Neuronal stem cell (in vitro differentiated cells): ENCODE measurements around the gene LMF1.
A peak's percentile ranks its signal among the peaks of the same experiment; 100 is the strongest.

Source experiments
- DNase-seq: peaks from one replicate; pipeline ENCODE4 v3.0.0-alpha.2; 2013; ENCODE audit warnings: low spot score
- H2AFZ ChIP-seq: one replicate; pipeline ENCODE4 v1.6.1; 2013; ENCODE audit warnings: mild to moderate bottlenecking, low read length, inconsistent platforms
- H2AK5ac ChIP-seq: 2 replicates; pipeline ENCODE4 v1.6.1; 2013; ENCODE audit warnings: low read depth, mild to moderate bottlenecking, inconsistent platforms, low read length, moderate library complexity, mixed read lengths
- H2BK120ac ChIP-seq: 2 replicates; pipeline ENCODE4 v1.6.1; 2013; ENCODE audit warnings: low read depth, mild to moderate bottlenecking, inconsistent platforms, low read length, moderate library complexity, mixed read lengths
- H2BK12ac ChIP-seq: one replicate; pipeline ENCODE4 v1.6.1; 2013; ENCODE audit warnings: low read length, inconsistent platforms
- H2BK15ac ChIP-seq: 2 replicates; pipeline ENCODE4 v1.6.1; 2013; ENCODE audit warnings: mild to moderate bottlenecking, low read length, inconsistent platforms, mixed read lengths
- H2BK5ac ChIP-seq: one replicate; pipeline ENCODE4 v1.6.1; 2013; ENCODE audit warnings: inconsistent platforms, mild to moderate bottlenecking, low read length, moderate library complexity
- H3K14ac ChIP-seq: one replicate; pipeline ENCODE4 v1.6.1; 2013; ENCODE audit warnings: low read length, inconsistent platforms
- H3K18ac ChIP-seq: 2 replicates; pipeline ENCODE4 v1.6.1; 2013; ENCODE audit warnings: low read length, inconsistent platforms
- H3K23ac ChIP-seq: 2 replicates; pipeline ENCODE4 v1.6.1; 2013; ENCODE audit warnings: low read depth, mild to moderate bottlenecking, mixed read lengths, low read length, inconsistent platforms; ENCODE audit not compliant: poor library complexity
- H3K27ac ChIP-seq: replicated peaks from 3 replicates; pipeline ENCODE4 v1.5.1; 2013; ENCODE audit warnings: low read length, inconsistent platforms
- H3K27me3 ChIP-seq, 3 experiments: 2 replicates each; pipeline ENCODE4 v1.6.1; 2013; ENCODE audit warnings: low read length in 3 of 3, mild to moderate bottlenecking in 2 of 3, inconsistent platforms in 1 of 3, low read depth in 1 of 3, mixed read lengths in 1 of 3, moderate library complexity in 1 of 3; ENCODE audit not compliant: control insufficient read depth in 3 of 3, insufficient read depth in 3 of 3
- H3K36me3 ChIP-seq, 2 donors: replicated peaks in 1 of 2; 2 replicates each; pipeline ENCODE4 v1.6.1; 2013; ENCODE audit warnings: low read length in 2 of 2; ENCODE audit not compliant: control insufficient read depth in 2 of 2, insufficient read depth in 2 of 2
- H3K4ac ChIP-seq: 2 replicates; pipeline ENCODE4 v1.6.1; 2013; ENCODE audit warnings: inconsistent platforms, mild to moderate bottlenecking, low read length, moderate library complexity
- H3K4me1 ChIP-seq, 2 donors: 1 replicate in 1 of 2; 2 replicates in 1 of 2; pipeline ENCODE4 v1.6.1; 2013; ENCODE audit warnings: low read length in 2 of 2, low read depth in 1 of 2; ENCODE audit not compliant: control insufficient read depth in 2 of 2, insufficient read depth in 1 of 2
- H3K4me2 ChIP-seq: one replicate; pipeline ENCODE4 v1.6.1; 2013; ENCODE audit warnings: mild to moderate bottlenecking, low read length, inconsistent platforms; ENCODE audit not compliant: insufficient read depth, poor library complexity, severe bottlenecking
- H3K4me3 ChIP-seq, 2 donors: 2 replicates each; pipeline ENCODE4 v1.5.1; 2013; ENCODE audit warnings: low read length in 2 of 2, mild to moderate bottlenecking in 2 of 2, inconsistent platforms in 1 of 2, moderate library complexity in 1 of 2
- H3K79me1 ChIP-seq: one replicate; pipeline ENCODE4 v1.6.1; 2013; ENCODE audit warnings: low read depth, mild to moderate bottlenecking, inconsistent platforms, low read length, moderate library complexity
- H3K9ac ChIP-seq: one replicate; pipeline ENCODE4 v1.6.1; 2013; ENCODE audit warnings: mild to moderate bottlenecking, low read depth, low read length, inconsistent platforms; ENCODE audit not compliant: poor library complexity
- H3K9me3 ChIP-seq, 2 donors: replicated peaks in 1 of 2; 2 replicates each; pipeline versions ENCODE3 to v1.6.1; 2013; ENCODE audit warnings: low read length in 2 of 2, mild to moderate bottlenecking in 2 of 2, inconsistent platforms in 1 of 2, low read depth in 1 of 2, mixed read lengths in 1 of 2, moderate library complexity in 1 of 2; ENCODE audit not compliant: control insufficient read depth in 2 of 2, insufficient read depth in 1 of 2
- H4K8ac ChIP-seq: one replicate; pipeline ENCODE4 v1.6.1; 2013; ENCODE audit warnings: low read depth, mild to moderate bottlenecking, inconsistent platforms, low read length, moderate library complexity
- H4K91ac ChIP-seq: one replicate; pipeline ENCODE4 v1.6.1; 2013; ENCODE audit warnings: low read length, low read depth, mild to moderate bottlenecking, inconsistent platforms; ENCODE audit not compliant: poor library complexity
- WGBS, 2 donors: extraction: QIAGEN DNeasy Blood & Tissue Kit; methylation state at CpG; one replicate each; pipeline ENCODE4 v1.1.7; 2013; ENCODE audit warnings: missing lambda C conversion rate in 2 of 2, mixed read lengths in 1 of 2; ENCODE audit not compliant: insufficient read length in 2 of 2, insufficient replicate concordance in 1 of 2; ENCODE audit errors: extremely low coverage in 2 of 2; 5-methylcytosine and 5-hydroxymethylcytosine counted together

LMF1 gene

DNA sequence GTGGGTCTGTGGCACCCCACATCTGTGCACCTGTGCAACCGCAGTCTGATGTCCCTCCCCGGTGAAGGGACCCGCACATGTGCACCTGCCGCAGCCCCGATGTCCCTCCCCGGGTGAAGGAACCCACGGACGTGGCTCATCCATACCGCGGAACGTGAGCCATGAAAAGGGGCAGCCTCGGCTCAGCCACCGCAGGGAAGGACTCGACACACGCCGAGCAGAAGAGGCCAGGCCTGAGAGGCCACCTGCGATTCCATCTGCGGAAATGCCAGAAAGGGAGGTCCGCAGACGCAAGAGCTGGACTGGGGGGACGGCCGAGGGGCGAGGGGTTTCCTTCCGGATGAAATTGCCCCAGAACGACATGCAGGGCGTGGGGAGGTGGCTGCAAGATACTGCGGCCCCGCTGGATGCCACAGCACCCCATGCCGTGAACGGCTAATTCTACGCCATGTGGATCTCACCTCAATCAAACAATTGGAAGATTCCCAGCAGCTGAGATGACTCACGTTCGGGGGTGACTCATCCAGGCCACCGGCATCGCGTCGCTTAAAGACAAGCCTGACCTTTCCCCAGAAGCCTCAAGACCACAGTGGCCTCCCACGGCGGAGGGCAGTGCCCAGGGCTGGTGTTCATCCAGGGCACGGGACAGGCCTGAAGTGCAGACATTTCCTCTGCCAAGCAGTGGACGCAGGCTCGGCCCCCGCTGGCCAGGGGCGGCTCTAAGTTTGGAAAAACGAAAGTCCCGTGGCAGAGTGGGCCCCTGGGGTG, 31.8 kb upstream of the LMF1 start:
- Histone ChIP-seq H2AFZ (peak overlapping the region; percentile 77), H3K36me3 (no peaks in the 10 kb centered on the region), H3K79me1 (no peaks in the 10 kb centered on the region), H3K4ac (no peak overlapping the region), H3K23ac (peak overlapping the region; percentile 44), H2BK120ac (peak overlapping the region; percentile 61), H3K27me3 (peaks cover 0 to 31% (median 0%) of the 10 kb centered on the region in 3 experiments), H2BK5ac (peak overlapping the region; percentile 24), H3K18ac (peak overlapping the region; percentile 59), H3K14ac (peak overlapping the region; percentile 82), H3K4me1 (peaks cover 3 to 25% of the 10 kb centered on the region in 2 donors), H3K9ac (no peak overlapping the region), H3K4me3 (no peak overlapping the region), H4K8ac (no peak overlapping the region), H3K9me3 (peaks cover 5 to 9% of the 10 kb centered on the region in 2 donors), H3K4me2 (no peak overlapping the region), H4K91ac (peak overlapping the region; percentile 30), H3K27ac (no peak overlapping the region), H2BK15ac (peak overlapping the region; percentile 94), H2BK12ac (peak overlapping the region; percentile 58), H2AK5ac (peak overlapping the region; percentile 99)
- no peak for DNase-seq
- WGBS, 2 donors = no CpG with 5 or more reads among the region's 46 CpGs

DNA sequence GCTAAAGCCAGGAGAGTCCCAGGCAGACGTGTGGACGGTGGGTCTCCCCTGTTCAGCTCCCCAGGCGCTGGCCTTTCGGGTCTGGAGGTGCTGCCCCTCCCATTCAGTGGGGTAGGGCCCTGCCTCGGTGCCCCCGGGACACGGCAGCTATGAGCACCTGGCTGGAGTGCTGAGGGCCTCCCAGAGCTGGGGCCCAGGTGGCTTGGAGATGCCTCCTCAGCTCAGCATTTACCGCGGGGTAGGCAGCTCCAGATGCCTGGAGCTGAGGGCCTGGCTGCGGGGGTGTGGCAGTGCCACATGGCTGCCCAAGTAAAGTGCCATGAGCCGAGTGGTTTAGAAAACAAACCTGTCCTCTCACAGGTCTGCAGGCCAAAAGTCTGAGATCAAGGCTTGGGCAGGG, 30.3 kb upstream of the LMF1 start:
- Histone ChIP-seq H3K27me3 (peaks cover 0 to 21% (median 0%) of the 10 kb centered on the region in 3 experiments), H2BK5ac (no peak overlapping the region), H3K9me3 (peaks cover 9 to 12% of the 10 kb centered on the region in 2 donors), H4K91ac (no peak overlapping the region), H3K18ac (peak overlapping the region; percentile 78), H3K9ac (no peak overlapping the region), H3K4me3 (no peak overlapping the region), H3K4ac (no peak overlapping the region), H3K4me1 (peaks cover 8 to 37% of the 10 kb centered on the region in 2 donors), H2AFZ (no peak overlapping the region), H2BK15ac (peak overlapping the region; percentile 55), H3K27ac (no peak overlapping the region), H2AK5ac (peak overlapping the region; percentile 83), H3K14ac (peak overlapping the region; percentile 71), H3K36me3 (no peaks in the 10 kb centered on the region), H3K79me1 (no peaks in the 10 kb centered on the region), H3K4me2 (no peak overlapping the region), H4K8ac (no peak overlapping the region), H3K23ac (no peak overlapping the region), H2BK12ac (peak overlapping the region; percentile 41), H2BK120ac (peak overlapping the region; percentile 61)
- DNase-seq = no peak
- no CpG with 5 or more reads among the region's 11 CpGs for WGBS, 2 donors

DNA sequence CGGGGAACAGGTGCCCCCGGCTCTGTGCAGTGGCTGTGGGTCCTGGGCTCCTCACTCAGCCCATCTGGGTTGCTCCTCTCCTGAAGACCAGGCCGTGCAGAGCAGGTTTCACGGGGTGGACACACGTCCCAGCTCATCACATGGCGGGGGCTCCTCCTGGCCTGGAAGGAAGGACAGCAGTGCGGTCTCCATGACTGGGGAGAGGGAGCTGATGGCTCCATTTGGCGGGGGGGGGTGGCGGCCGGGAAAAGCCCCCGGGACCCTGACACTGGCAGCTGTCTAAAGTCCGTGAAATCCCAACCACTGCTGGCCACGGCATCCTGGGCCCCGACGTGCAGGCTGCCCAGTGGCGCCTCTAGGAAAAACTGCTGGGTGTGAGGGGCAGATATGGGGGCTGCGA, 29.8 kb upstream of the LMF1 start:
- no peak overlapping the region for H2AFZ ChIP-seq
- no peak overlapping the region for H3K23ac ChIP-seq
- peak overlapping the region; percentile 83 for H2AK5ac ChIP-seq
- no peak overlapping the region for H3K4me3 ChIP-seq
- H4K8ac ChIP-seq = no peak overlapping the region
- H3K4me1 ChIP-seq = peaks cover 8 to 38% of the 10 kb centered on the region in 2 donors
- no peak overlapping the region for H4K91ac ChIP-seq
- no peak overlapping the region for H2BK5ac ChIP-seq
- no peak for DNase-seq
- peaks cover 9 to 17% of the 10 kb centered on the region in 2 donors for H3K9me3 ChIP-seq
- no peak overlapping the region for H3K14ac ChIP-seq
- no peaks in the 10 kb centered on the region for H3K36me3 ChIP-seq
- no peak overlapping the region for H3K4ac ChIP-seq
- H3K18ac ChIP-seq = no peak overlapping the region
- no peak overlapping the region for H3K9ac ChIP-seq
- no peak overlapping the region for H2BK12ac ChIP-seq
- H2BK120ac ChIP-seq = no peak overlapping the region
- H3K79me1 ChIP-seq = no peaks in the 10 kb centered on the region
- H3K27me3 ChIP-seq = peaks cover 0 to 21% (median 0%) of the 10 kb centered on the region in 3 experiments
- H3K27ac ChIP-seq = no peak overlapping the region
- peak overlapping the region; percentile 55 for H2BK15ac ChIP-seq
- H3K4me2 ChIP-seq = no peak overlapping the region
- no CpG with 5 or more reads among the region's 17 CpGs for WGBS, 2 donors

DNA sequence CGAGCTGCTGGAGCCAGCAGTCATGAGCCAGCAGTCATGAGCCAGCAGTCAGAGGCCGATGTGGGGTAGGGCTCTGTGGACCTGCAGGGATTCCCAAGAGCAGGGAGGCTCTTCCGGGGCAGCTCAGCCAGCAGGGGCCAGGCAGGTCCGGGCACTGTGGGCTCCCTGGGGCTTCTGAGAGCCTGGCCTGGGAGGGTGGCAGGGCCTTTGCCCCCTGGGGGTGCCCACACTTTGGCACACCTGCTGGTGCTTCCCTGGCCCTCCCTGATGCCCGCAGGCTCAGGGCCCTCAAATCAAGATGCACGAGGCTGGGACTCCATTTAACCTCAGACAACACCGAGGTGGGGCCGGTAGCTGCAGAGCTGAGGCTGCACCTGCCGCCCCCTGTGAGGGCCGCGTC, 28.9 kb upstream of the LMF1 start:
- Histone ChIP-seq H2BK15ac (peak overlapping the region; percentile 86), H3K9me3 (peaks cover 9 to 26% of the 10 kb centered on the region in 2 donors), H3K23ac (no peak overlapping the region), H3K4me3 (no peak overlapping the region), H3K27me3 (peaks cover 0 to 21% (median 0%) of the 10 kb centered on the region in 3 experiments), H2BK5ac (no peak overlapping the region), H3K79me1 (no peaks in the 10 kb centered on the region), H3K4ac (no peak overlapping the region), H2BK12ac (no peak overlapping the region), H3K36me3 (no peaks in the 10 kb centered on the region), H4K91ac (no peak overlapping the region), H2AFZ (no peak overlapping the region), H4K8ac (no peak overlapping the region), H3K27ac (no peak overlapping the region), H3K9ac (no peak overlapping the region), H2AK5ac (peak overlapping the region; percentile 28), H2BK120ac (no peak overlapping the region), H3K4me2 (no peak overlapping the region), H3K4me1 (peaks cover 5 to 38% of the 10 kb centered on the region in 2 donors), H3K18ac (peak overlapping the region; percentile 76), H3K14ac (no peak overlapping the region)
- no peak for DNase-seq
- WGBS, 2 donors = no CpG with 5 or more reads among the region's 11 CpGs
